ENCODE measurements around the gene CCL13.

Gene CCL13

GRCh38 chr17:34399725-34400124 is 43.4 kb downstream of the CCL13 start:
- TF ChIP-seq NFIC (IDR thresholded peaks at IDR 0.05): no peak
- TF ChIP-seq FOXM1 (IDR thresholded peaks at IDR 0.05; ENCODE audit: borderline replicate concordance, low read depth): no peak
- TF ChIP-seq TEAD4 (IDR thresholded peaks at IDR 0.05): no peak
- TF ChIP-seq MAX (IDR thresholded peaks at IDR 0.05): no peak
- no peak for TF ChIP-seq TAF1 (IDR thresholded peaks at IDR 0.05; ENCODE audit: low read depth)
- no peak for TF ChIP-seq TCF12 (IDR thresholded peaks at IDR 0.05; ENCODE audit: low read depth)
- no peak for TF ChIP-seq USF1 (IDR thresholded peaks at IDR 0.05)
- TF ChIP-seq EGR1 (IDR thresholded peaks at IDR 0.05): no peak
- no peak for TF ChIP-seq RAD21 (IDR thresholded peaks at IDR 0.05; ENCODE audit: low read depth)
- TF ChIP-seq EP300 (IDR thresholded peaks at IDR 0.05; ENCODE audit: borderline replicate concordance): no peak
- no peak for TF ChIP-seq CREB1 (IDR thresholded peaks at IDR 0.05; ENCODE audit: low read depth)
- TF ChIP-seq ZBTB7A (IDR thresholded peaks at IDR 0.05; ENCODE audit: low read depth): no peak
- no peak for TF ChIP-seq CEBPB (IDR thresholded peaks at IDR 0.05)

- TF ChIP-seq TAF1 (IDR thresholded peaks at IDR 0.05; ENCODE audit: low read depth) (no peak), NFIC (IDR thresholded peaks at IDR 0.05) (no peak), ZBTB7A (IDR thresholded peaks at IDR 0.05; ENCODE audit: low read depth) (no peak), RAD21 (IDR thresholded peaks at IDR 0.05; ENCODE audit: low read depth) (no peak), USF1 (IDR thresholded peaks at IDR 0.05) (no peak), REST (IDR thresholded peaks at IDR 0.05; ENCODE audit: low read depth) (no peak), MAX (IDR thresholded peaks at IDR 0.05) (no peak), YY1 (IDR thresholded peaks at IDR 0.05; ENCODE audit: low read depth) (no peak), TCF12 (IDR thresholded peaks at IDR 0.05; ENCODE audit: low read depth) (no peak), EGR1 (IDR thresholded peaks at IDR 0.05) (no peak)
These were observed 44.1 kb downstream of the CCL13 start for GRCh38 chr17:34400301-34400931.

GRCh38 chr17:34401165-34401564 is 44.9 kb downstream of the CCL13 start:
- TF ChIP-seq USF1 (IDR thresholded peaks at IDR 0.05): no peak
- TF ChIP-seq EP300 (IDR thresholded peaks at IDR 0.05; ENCODE audit: borderline replicate concordance): no peak
- TF ChIP-seq MAX (IDR thresholded peaks at IDR 0.05): no peak
- TF ChIP-seq TAF1 (IDR thresholded peaks at IDR 0.05; ENCODE audit: low read depth): no peak
- no peak for TF ChIP-seq FOXM1 (IDR thresholded peaks at IDR 0.05; ENCODE audit: borderline replicate concordance, low read depth)
- no peak for TF ChIP-seq CREB1 (IDR thresholded peaks at IDR 0.05; ENCODE audit: low read depth)
- no peak for TF ChIP-seq YY1 (IDR thresholded peaks at IDR 0.05; ENCODE audit: low read depth)
- no peak for TF ChIP-seq REST (IDR thresholded peaks at IDR 0.05; ENCODE audit: low read depth)
- no peak for TF ChIP-seq ZBTB7A (IDR thresholded peaks at IDR 0.05; ENCODE audit: low read depth)
- TF ChIP-seq TCF12 (IDR thresholded peaks at IDR 0.05; ENCODE audit: low read depth): no peak
- no peak for TF ChIP-seq RAD21 (IDR thresholded peaks at IDR 0.05; ENCODE audit: low read depth)
- no peak for TF ChIP-seq NFIC (IDR thresholded peaks at IDR 0.05)
- TF ChIP-seq TEAD4 (IDR thresholded peaks at IDR 0.05): no peak

GRCh38 chr17:34403006-34403405 is 46.7 kb downstream of the CCL13 start:
- no peak for TF ChIP-seq CREB1 (IDR thresholded peaks at IDR 0.05; ENCODE audit: low read depth)
- TF ChIP-seq REST (IDR thresholded peaks at IDR 0.05; ENCODE audit: low read depth): no peak
- no peak for TF ChIP-seq FOXM1 (IDR thresholded peaks at IDR 0.05; ENCODE audit: borderline replicate concordance, low read depth)

Data from Ishikawa (cell line).